Body of pancreas (tissue), 4 donors: ENCODE data around the gene BZW1. TPM values are rescaled to one million over a fixed set of nuclear protein-coding genes. Genes with fewer than 3 reads are reported as not detected.

Experiments used
- ATAC-seq: fragments of 150-250 bp; one replicate; pipeline ENCODE4 v1.9.1; 2016
- DNase-seq, 4 donors: peaks; one replicate each; pipeline ENCODE4 v3.0.0-alpha.2; 2019
- H3K27ac ChIP-seq, 4 donors: fragments of 200-600 bp; sonication (generic); 1 replicate in 3 of 4; 2 replicates in 1 of 4; pipeline versions ENCODE4 v1.5.1 to v1.6.1; 2016 to 2019; ENCODE audit warnings: mild to moderate bottlenecking in 1 of 4, mixed read lengths in 1 of 4, moderate library complexity in 1 of 4
- H3K27me3 ChIP-seq, 2 donors: fragments of 200-600 bp; sonication (generic); one replicate each; pipeline ENCODE4 v1.6.0; 2016; ENCODE audit warnings: mild to moderate bottlenecking in 1 of 2
- H3K36me3 ChIP-seq, 2 donors: fragments of 200-600 bp; sonication (generic); replicated peaks in 1 of 2; 2 replicates each; pipeline ENCODE4 v1.5.1; 2016; ENCODE audit warnings: low read depth in 2 of 2; ENCODE audit not compliant: insufficient read depth in 1 of 2
- H3K4me1 ChIP-seq: fragments of 200-600 bp; sonication (generic); one replicate; pipeline ENCODE4 v1.6.0; 2016
- H3K4me3 ChIP-seq, 2 donors: fragments of 200-600 bp; sonication (generic); 1 replicate in 1 of 2; 2 replicates in 1 of 2; pipeline ENCODE4 v1.5.1; 2016 to 2019
- H3K9me3 ChIP-seq, 3 donors: fragments of 200-600 bp; sonication (generic); 1 replicate in 2 of 3; 2 replicates in 1 of 3; pipeline ENCODE4 v1.5.1; 2016
- POLR2A ChIP-seq, 3 donors: fragments of 450-650 bp; IDR thresholded peaks; one replicate each; pipeline ENCODE4 v1.6.1; 2016; ENCODE audit warnings: antibody characterized with exemption in 3 of 3, mild to moderate bottlenecking in 2 of 3
- WGBS, 2 donors: methylation state at CpG; one replicate each; pipeline ENCODE4 v1.1.5; 2017; 5-methylcytosine and 5-hydroxymethylcytosine counted together
- intact Hi-C: fragments of 100-400 bp; cut with DNase I; formaldehyde crosslinking; loops from one replicate; pipeline ENCODE4 v1.15.1; 2023
- total RNA-seq, 2 donors: library from RNA; depleted of rRNA; stranded (reverse); fragments of >200 nt; gene quantifications; one replicate each; pipeline ENCODE4 v1.1.0, GENCODE V29; 2016
- TF ChIP-seq, protein P1 (sequence below), 7 experiments: fragments of 450-650 bp in 4 of 7; fragments of 200-600 bp in 3 of 7; sonication (generic) in 3 of 7; IDR thresholded peaks; one replicate each; pipeline ENCODE4 v1.5.1; 2016 to 2019; ENCODE audit warnings: antibody characterized with exemption in 7 of 7

BZW1 gene
- total RNA-seq, 2 donors from 2014 or later = 45.4 to 88.3 TPM

DNA sequence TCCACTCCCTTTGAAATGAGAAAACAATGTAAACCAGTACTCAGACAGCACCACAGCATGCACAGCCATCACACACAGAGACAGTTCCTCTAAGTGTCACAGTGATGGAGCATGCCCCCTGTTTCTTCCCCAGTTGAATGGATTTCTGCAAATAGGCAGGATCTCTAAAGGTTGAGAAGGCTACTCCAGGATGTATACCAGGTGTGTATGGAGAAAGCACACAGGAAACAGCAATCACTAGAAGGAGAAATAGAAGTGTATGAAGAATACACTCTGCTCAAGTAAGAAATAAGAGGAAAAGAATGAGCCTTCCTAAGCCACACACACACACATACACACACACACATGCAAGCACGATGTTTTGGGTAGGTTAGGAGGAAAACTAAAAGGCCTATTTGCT, 38.6 kb upstream of the BZW1 start:
- H3K9me3 ChIP-seq = no peaks in the 10 kb centered on the region
- intact Hi-C loops = no loop called here
- ATAC-seq = no peak
- no peaks in the 10 kb centered on the region for H3K36me3 ChIP-seq
- TF ChIP-seq, protein P1, sequence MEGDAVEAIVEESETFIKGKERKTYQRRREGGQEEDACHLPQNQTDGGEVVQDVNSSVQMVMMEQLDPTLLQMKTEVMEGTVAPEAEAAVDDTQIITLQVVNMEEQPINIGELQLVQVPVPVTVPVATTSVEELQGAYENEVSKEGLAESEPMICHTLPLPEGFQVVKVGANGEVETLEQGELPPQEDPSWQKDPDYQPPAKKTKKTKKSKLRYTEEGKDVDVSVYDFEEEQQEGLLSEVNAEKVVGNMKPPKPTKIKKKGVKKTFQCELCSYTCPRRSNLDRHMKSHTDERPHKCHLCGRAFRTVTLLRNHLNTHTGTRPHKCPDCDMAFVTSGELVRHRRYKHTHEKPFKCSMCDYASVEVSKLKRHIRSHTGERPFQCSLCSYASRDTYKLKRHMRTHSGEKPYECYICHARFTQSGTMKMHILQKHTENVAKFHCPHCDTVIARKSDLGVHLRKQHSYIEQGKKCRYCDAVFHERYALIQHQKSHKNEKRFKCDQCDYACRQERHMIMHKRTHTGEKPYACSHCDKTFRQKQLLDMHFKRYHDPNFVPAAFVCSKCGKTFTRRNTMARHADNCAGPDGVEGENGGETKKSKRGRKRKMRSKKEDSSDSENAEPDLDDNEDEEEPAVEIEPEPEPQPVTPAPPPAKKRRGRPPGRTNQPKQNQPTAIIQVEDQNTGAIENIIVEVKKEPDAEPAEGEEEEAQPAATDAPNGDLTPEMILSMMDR (IDR thresholded peaks at IDR 0.05) = no peak
- no peak for TF ChIP-seq POLR2A (IDR thresholded peaks at IDR 0.05)
- H3K4me3 ChIP-seq = no peak overlapping the region
- H3K4me1 ChIP-seq = no peaks in the 10 kb centered on the region
- no peak overlapping the region for H3K27ac ChIP-seq
- no peaks in the 10 kb centered on the region for H3K27me3 ChIP-seq
- DNase-seq = no peak
- WGBS, 2 donors = 93% methylated on average over 1 of the region's 1 CpG

DNA sequence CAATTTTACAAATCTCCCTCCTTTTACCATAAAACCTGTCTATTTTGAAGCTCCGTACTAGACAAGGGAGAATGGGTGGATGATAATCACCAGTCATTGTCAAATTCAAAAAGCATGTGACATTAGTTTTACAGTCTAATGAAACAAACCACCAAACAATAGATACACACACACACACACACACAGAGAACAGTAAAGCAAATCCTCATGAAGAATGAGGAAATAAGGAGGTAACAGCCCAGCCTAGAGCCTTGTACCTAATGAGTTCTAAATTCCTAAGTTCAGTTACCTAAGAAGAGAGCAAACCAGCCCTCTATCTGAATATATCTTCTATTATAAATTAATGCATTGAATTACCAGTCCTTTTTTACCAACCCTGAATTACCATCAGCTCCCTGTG, 36.8 kb upstream of the BZW1 start:
- no peak for DNase-seq
- H3K4me3 ChIP-seq = no peak overlapping the region
- no peak overlapping the region for H3K27ac ChIP-seq
- no peaks in the 10 kb centered on the region for H3K36me3 ChIP-seq
- TF ChIP-seq, protein P1 (IDR thresholded peaks at IDR 0.05) = no peak
- TF ChIP-seq POLR2A (IDR thresholded peaks at IDR 0.05) = no peak
- no peaks in the 10 kb centered on the region for H3K4me1 ChIP-seq
- H3K27me3 ChIP-seq = no peaks in the 10 kb centered on the region
- intact Hi-C loops = no loop called here
- H3K9me3 ChIP-seq = no peaks in the 10 kb centered on the region
- 93 to 95% methylated on average over 1 of the region's 1 CpG for WGBS, 2 donors
- no peak for ATAC-seq

DNA sequence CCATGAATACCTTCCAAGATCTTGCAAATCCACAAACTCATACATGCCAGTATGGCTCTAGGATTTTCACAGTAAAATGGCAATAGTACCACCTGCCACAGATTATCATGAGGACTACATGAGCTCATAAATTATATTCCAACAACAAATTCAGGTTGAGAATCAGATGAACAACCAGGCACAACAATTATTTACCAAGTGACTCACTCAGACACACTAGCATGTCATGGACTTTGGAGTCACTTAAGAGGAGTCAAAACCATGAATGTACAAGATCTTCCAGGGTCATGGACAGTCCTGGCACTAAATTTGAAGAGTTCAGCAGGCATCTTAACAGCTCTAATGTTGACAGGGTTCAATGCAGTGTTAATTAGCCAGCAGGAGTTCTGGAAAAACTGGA, 34.4 kb upstream of the BZW1 start:
- intact Hi-C loops = no loop called here
- H3K9me3 ChIP-seq = no peaks in the 10 kb centered on the region
- no peak overlapping the region for H3K27ac ChIP-seq
- no peaks in the 10 kb centered on the region for H3K4me1 ChIP-seq
- H3K4me3 ChIP-seq = no peak overlapping the region
- no peaks in the 10 kb centered on the region for H3K27me3 ChIP-seq
- no peaks in the 10 kb centered on the region for H3K36me3 ChIP-seq
- TF ChIP-seq, protein P1 (IDR thresholded peaks at IDR 0.05) = no peak
- no peak for TF ChIP-seq POLR2A (IDR thresholded peaks at IDR 0.05)
- DNase-seq (no peak), ATAC-seq (no peak)

DNA sequence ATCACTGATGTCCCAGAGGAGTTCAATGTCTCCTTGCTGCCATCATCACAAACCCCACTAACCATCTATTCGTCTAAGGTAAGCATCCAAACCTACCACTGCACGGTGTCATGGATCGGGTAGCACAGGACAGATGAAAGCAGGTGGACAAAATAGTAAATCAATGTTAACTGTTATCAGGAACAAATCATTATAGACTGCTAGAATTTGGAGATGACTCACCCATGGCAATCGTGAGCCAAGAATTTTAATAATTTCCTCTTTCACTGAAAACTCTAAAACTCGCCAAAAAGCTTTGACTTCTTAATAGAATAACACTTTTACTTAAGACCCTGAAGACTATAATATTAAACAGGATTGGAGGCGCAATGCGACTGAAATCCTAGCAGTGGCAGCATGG, 33.7 kb upstream of the BZW1 start:
- WGBS, 2 donors = 61 to 63% methylated on average over 7 of the region's 7 CpGs
- Histone ChIP-seq H3K4me3 (no peak overlapping the region), H3K36me3 (no peaks in the 10 kb centered on the region), H3K27me3 (no peaks in the 10 kb centered on the region), H3K4me1 (no peaks in the 10 kb centered on the region), H3K27ac (no peak overlapping the region), H3K9me3 (no peaks in the 10 kb centered on the region)
- intact Hi-C loops = no loop called here
- DNase-seq (no peak), ATAC-seq (no peak)
- TF ChIP-seq, protein P1 (IDR thresholded peaks at IDR 0.05) = no peak
- TF ChIP-seq POLR2A (IDR thresholded peaks at IDR 0.05) = no peak

DNA sequence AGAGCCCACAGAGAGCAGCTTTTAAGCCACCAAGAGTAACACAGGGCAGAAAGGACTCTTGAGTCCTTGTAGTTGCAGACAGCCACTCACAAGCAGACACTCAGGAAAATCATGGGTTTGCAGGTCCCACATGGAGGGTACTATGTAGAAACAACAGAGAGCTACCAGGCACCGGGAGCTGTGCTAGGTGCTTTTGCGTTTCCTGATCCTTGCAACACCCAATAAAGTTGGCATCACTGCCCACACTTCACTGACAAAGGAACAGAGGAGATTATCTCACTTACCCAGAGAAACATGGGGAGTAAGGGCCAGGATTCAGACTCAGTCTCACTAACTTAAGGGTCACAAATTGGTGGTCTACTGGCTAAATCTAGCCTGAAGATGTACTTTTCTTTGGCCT, 32.5 kb upstream of the BZW1 start:
- H3K27ac ChIP-seq = no peak overlapping the region
- DNase-seq = no peak
- WGBS, 2 donors = 94 to 95% methylated on average over 2 of the region's 2 CpGs
- intact Hi-C loops = no loop called here
- no peak overlapping the region for H3K4me3 ChIP-seq
- ATAC-seq = no peak
- no peaks in the 10 kb centered on the region for H3K36me3 ChIP-seq
- H3K27me3 ChIP-seq = no peaks in the 10 kb centered on the region
- H3K9me3 ChIP-seq = no peaks in the 10 kb centered on the region
- no peaks in the 10 kb centered on the region for H3K4me1 ChIP-seq
- no peak for TF ChIP-seq POLR2A (IDR thresholded peaks at IDR 0.05)
